Thyroid gland (tissue), 4 donors: ENCODE measurements around the gene ERF.

ENCODE experiments used
- CTCF ChIP-seq, 6 experiments: fragments of 200-600 bp in 3 of 6; fragments of 450-650 bp in 3 of 6; sonication (generic) in 3 of 6; IDR thresholded peaks; one replicate each; pipeline ENCODE4 v1.5.1; 2016 to 2019; ENCODE audit warnings: antibody characterized with exemption in 6 of 6, mild to moderate bottlenecking in 2 of 6, inconsistent platforms in 1 of 6, moderate library complexity in 1 of 6
- POLR2A ChIP-seq, 2 donors: fragments of 450-650 bp; IDR thresholded peaks; one replicate each; pipeline ENCODE4 v1.6.1; 2017; ENCODE audit warnings: antibody characterized with exemption in 2 of 2, mild to moderate bottlenecking in 2 of 2, moderate library complexity in 1 of 2

GRCh38 chr19:42272535-42272897 is 17.6 kb upstream of the ERF start:
- peak in 1 of 2 donors; percentile 2 for TF ChIP-seq POLR2A (IDR thresholded peaks at IDR 0.05)
- no peak for TF ChIP-seq CTCF (IDR thresholded peaks at IDR 0.05)
